Measurements from ENCODE around the gene ACAD11.
A peak's percentile ranks its signal among the peaks of the same experiment; 100 is the strongest.

Gene ACAD11

GRCh38 chr3:132536442-132537153 lies 123.0 kb downstream of the ACAD11 start:
- H3K4me3 ChIP-seq (ENCODE audit: low read depth, low read length) = no peak overlapping the region
- no peak for DNase-seq (ENCODE audit: low read depth)

GRCh38 chr3:132535575-132536441 lies 123.8 kb downstream of the ACAD11 start:
- H3K4me3 ChIP-seq (ENCODE audit: low read depth, low read length) = no peak overlapping the region
- DNase-seq (ENCODE audit: low read depth) = peak; percentile 65

- H3K4me3 ChIP-seq (ENCODE audit: low read depth, low read length) = no peak overlapping the region
- DNase-seq (ENCODE audit: low read depth) = no peak
Observed at GRCh38 chr3:132530624-132531023, 129.0 kb downstream of the ACAD11 start.

- no peak for DNase-seq (ENCODE audit: low read depth)
- no peak overlapping the region for H3K4me3 ChIP-seq (ENCODE audit: low read depth, low read length)
Observed at GRCh38 chr3:132522353-132522752, 137.3 kb downstream of the ACAD11 start.

- no peak overlapping the region for H3K4me3 ChIP-seq (ENCODE audit: low read depth, low read length)
- DNase-seq (ENCODE audit: low read depth) = no peak
Observed at GRCh38 chr3:132521901-132522300, 137.7 kb downstream of the ACAD11 start.

- DNase-seq (ENCODE audit: low read depth) = no peak
- H3K4me3 ChIP-seq (ENCODE audit: low read depth, low read length) = no peak overlapping the region
Observed at GRCh38 chr3:132519914-132520313, 139.7 kb downstream of the ACAD11 start.

GRCh38 chr3:132517311-132517710 lies 142.3 kb downstream of the ACAD11 start:
- DNase-seq (ENCODE audit: low read depth) = no peak
- H3K4me3 ChIP-seq (ENCODE audit: low read depth, low read length) = no peak overlapping the region

- DNase-seq (ENCODE audit: low read depth) = no peak
- H3K4me3 ChIP-seq (ENCODE audit: low read depth, low read length) = no peak overlapping the region
Observed at GRCh38 chr3:132513057-132513456, 146.6 kb downstream of the ACAD11 start.

GRCh38 chr3:132509506-132509905 lies 150.1 kb downstream of the ACAD11 start:
- DNase-seq (ENCODE audit: low read depth) = no peak
- H3K4me3 ChIP-seq (ENCODE audit: low read depth, low read length) = no peak overlapping the region

GRCh38 chr3:132509096-132509495 lies 150.5 kb downstream of the ACAD11 start:
- no peak overlapping the region for H3K4me3 ChIP-seq (ENCODE audit: low read depth, low read length)
- no peak for DNase-seq (ENCODE audit: low read depth)

All from skeletal muscle cell (primary cell).